GM18868 (cell line): ENCODE data around the gene SLC37A2.
"Not testable (repeated sequence)": the region's sequence is repeated elsewhere in the genome, so short reads cannot be mapped to it uniquely, and the experiment has no call there.

Experiments used
- ATAC-seq: cut with Tn5 transposase; IDR thresholded peaks from one replicate; pipeline ENCODE4 v1.9.1; 2021; ENCODE audit warnings: mild to moderate bottlenecking, moderate library complexity; ENCODE audit not compliant: unreplicated experiment

The SLC37A2 gene

DNA sequence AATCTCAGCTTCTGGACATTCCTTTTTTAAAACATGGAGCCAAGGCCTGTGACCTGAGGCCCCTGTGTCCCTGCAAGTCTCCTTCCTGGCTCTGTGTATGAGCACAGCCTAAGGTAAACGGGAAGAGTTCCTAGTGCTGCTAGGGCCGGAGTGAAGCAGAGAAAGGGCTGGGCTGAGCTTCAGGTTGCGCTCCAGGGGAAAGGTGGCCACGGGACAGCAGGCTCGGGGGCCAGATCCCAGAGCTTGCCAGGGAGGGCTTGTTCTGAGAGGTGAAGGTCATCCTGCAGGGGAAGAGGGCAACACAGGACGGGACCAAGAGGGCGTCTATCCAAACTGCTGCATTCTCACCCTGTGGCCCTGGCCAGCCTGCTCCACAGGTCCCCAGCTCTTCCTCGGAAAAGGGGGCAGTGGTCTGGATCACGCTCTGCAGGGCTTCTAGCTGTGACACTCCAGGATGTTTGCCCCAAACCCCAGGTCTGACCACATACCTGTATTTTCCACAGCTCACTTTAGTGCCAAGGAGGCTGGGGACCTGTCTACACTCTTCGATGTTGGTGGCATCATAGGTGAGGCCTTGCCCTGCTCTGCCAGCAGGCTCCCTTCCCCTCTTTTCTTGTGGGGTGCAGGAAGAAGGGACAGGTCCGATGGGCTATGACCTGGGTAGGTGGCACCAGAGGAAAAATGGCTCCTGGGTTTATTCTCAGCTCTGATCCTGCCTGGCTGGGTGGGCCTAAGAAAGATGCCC lies 20.4 kb downstream of the SLC37A2 start:
- ATAC-seq: no peak

DNA sequence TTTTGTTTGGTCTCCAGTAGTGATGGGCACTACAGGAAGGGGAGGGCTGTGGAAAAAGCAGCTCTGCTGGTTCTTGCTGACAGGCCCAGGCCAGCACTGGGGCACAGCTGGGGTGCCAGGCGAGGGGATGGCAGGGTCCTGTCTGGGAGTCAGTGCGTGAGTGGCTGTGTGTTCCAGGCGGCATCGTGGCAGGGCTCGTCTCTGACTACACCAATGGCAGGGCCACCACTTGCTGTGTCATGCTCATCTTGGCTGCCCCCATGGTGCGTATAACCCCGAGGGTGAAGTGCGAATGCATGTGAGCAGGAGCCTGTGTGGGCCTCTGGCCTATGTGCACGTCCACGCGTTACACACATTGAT lies 20.9 kb downstream of the SLC37A2 start:
- ATAC-seq: no peak

DNA sequence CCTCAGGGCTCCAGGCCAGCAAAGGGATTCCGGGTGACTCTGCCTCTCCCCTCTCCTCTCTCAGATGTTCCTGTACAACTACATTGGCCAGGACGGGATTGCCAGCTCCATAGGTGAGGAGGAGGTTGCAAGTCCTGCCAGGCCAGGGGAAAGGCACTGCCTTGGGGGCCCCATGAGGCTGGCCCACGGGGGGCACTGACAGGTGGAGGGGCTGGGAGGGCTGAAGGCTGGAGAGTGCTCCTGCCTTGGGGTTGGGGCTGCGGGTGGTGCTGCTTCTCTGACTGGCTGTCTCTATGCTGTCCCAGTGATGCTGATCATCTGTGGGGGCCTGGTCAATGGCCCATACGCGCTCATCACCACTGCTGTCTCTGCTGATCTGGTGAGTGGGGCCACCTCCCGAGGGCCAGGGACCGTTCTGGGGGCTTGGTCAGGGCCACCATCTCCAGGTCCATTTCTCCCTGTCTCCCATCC lies 21.7 kb downstream of the SLC37A2 start:
- no peak for ATAC-seq

- no peak for ATAC-seq
These were observed 22.4 kb downstream of the SLC37A2 start for GRCh38 chr11:125085301-125086081.

DNA sequence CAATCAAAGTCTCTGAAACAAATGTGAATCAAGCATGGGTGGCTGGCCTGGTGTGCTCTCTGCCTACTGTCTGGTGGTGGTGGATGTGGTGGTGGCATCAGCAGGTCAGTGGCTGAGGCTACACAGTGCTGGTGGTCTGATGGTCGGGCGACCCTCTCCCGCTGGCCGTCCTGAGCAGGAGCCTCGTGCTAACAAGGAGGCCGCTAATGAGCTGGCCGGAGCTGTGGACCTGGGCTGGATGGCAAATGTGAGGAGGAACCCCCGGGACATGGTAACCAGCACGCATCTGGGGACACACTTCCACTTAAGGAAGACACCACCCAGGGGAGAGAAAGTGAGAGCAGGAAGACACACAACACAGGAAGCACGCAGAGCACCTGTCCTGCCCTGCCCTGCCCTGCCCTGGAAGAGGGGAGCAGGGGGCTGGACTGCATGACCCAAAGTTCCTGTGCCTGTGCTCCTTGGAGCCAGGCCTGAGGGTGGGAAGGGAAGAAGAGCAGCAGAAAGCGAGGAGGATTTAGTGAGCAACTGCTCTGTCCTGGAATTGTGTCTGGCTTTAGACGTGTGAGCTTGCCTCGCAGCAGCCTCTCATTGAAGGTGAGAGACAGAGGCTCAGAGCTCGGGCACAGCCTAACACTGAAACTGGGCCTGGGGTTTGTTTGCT lies 23.7 kb downstream of the SLC37A2 start:
- ATAC-seq: no peak

- ATAC-seq: no peak
These were observed 25.0 kb downstream of the SLC37A2 start for GRCh38 chr11:125088123-125088522.

- ATAC-seq: no peak
These were observed 25.7 kb downstream of the SLC37A2 start for GRCh38 chr11:125088576-125089455.

- not testable (repeated sequence) for ATAC-seq
These were observed 26.4 kb downstream of the SLC37A2 start for GRCh38 chr11:125089481-125089880.

DNA sequence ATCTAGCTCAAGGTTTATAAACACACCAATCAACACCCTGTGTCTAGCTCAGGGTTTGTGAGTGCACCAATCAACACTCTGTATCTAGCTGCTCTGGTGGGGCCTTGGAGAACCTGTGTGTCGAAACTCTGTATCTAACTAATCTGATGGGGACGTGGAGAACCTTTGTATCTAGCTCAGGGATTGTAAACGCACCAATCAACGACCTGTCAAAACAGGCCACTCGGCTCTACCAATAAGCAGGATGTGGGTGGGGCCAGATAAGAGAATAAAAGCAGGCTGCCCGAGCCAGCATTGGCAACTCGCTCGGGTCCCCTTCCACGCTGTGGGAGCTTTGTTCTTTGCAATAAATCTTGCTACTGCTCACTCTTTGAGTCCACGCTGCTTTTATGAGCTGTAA lies 27.0 kb downstream of the SLC37A2 start:
- ATAC-seq: not testable (repeated sequence)

DNA sequence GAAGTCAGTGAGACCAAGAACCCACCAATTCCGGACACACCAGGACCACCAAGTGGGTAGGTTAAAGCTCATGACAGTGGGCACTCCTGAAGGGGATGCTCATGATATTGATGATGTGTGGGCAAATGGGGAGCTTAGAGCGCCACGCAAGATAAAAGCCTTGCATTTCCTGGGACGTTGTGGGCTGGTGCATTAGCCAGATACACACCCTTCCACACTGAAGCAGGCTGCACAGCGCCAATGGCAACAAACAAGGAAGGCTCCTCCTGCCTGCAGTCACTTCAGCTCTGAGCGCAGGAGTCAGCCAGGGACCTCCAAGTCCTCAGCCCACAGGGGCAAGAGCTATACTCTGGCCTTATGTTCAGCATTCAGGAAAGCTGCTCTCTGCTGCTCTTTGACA lies 27.7 kb downstream of the SLC37A2 start:
- no peak for ATAC-seq

DNA sequence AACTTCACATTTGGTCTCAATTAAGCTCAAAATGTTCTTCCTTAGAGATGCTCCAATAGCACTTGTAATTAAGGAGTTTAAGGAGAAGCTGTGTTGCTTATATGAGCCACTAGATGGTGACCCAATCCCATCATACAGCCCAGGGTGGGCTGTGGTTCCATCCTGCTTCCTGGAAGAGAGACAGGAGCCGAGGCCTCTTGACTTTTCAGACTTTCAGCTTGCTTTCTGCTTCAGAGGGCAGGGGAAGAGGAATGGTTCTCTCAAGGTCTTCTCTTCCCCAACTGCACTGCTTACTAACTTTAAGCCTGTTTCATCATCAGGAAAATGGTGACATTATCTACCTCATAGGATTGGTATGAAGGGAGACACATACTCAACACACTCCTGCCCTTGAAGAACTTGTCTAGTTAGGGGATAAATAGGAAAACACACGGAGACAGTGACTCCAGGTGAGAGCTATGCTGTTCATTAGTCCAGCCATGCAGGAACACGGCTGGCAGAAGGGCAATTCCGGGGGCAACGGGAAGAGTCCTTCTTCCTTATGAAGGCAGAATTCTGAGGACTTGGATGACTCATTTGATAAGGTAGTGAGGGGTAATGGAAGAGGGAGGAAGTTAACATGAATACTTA lies 28.3 kb downstream of the SLC37A2 start:
- ATAC-seq: peak; percentile 64

DNA sequence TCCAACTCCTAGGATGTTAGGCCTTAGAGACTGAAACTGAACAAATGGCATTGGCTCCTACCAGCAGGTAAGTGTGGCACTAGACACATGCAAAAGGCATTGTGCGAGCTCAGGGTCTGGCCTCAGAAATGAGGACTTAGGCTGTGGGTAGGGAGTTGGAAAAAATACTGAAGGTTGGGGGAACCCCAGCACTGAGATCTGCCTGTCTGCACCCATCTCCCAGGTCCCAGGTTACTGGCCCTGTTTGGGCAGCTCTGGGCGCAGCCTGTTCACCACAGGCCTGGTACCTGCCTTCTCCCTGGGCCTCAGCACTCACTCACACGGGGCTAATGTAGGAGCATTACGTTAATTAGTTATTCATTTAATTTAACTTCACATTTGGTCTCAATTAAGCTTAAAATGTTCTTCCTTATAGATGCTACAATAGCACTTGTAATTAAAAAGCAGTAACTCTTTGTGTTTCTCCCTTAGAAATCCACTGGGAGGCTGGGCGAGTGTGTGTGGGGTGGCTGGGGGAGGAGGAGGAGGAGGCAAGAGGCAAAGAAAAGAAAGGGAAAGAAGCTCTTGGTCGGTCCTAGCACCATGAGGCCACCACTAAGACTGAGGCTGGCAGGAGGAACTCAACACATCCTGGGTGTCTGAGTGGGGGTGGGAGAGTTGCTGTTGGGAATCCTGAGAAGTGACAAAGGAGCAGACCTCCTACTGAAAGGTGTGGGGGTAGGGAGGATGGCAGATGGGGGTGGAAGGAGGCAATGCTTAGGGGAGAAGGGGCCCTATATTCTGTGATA lies 29.0 kb downstream of the SLC37A2 start:
- ATAC-seq: no peak

- no peak for ATAC-seq
These were observed 29.6 kb downstream of the SLC37A2 start for GRCh38 chr11:125092669-125093068.

DNA sequence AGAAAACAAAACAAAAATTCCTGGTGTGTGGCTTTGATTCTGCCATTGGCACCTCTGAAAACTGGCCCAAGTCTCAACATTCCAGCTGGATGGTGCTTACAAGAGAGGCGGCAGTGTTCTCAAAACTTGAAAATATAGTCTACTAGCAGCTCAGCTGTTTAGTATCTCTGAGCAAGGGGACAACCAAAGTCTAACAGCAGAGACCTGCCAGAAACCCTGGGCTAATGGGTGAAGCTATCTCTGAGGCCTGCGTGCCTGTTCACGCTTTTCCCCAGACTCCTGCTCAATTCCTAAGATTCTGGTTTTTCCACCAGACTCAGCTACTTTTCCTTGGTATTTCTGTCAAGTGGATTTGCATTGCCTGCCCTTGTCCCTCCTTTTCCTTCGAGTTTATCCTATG lies 30.4 kb downstream of the SLC37A2 start:
- ATAC-seq: no peak

GRCh38 chr11:125094731-125095130 lies 31.6 kb downstream of the SLC37A2 start:
- no peak for ATAC-seq

DNA sequence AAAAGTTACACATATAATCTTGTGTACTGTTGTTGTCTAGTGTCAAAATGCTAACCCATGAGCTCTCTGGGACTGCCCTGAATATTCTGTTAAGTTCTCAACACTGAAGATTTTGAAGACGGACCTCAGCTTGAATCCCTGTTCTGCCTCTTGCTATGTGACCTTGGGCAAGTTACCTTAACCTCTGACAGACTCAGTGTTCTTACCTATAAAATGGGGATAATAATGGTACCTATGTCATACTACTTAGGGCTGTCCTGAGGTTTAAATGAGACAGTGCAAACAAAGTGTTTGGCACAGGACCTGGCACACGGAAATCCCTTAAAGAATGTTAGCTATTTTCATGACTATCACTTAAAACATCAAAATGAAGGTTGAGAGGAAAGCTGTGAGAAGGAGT lies 37.0 kb downstream of the SLC37A2 start:
- ATAC-seq: no peak

GRCh38 chr11:125101596-125101995 lies 38.5 kb downstream of the SLC37A2 start:
- ATAC-seq: no peak

GRCh38 chr11:125102025-125102424 lies 38.9 kb downstream of the SLC37A2 start:
- ATAC-seq: no peak

DNA sequence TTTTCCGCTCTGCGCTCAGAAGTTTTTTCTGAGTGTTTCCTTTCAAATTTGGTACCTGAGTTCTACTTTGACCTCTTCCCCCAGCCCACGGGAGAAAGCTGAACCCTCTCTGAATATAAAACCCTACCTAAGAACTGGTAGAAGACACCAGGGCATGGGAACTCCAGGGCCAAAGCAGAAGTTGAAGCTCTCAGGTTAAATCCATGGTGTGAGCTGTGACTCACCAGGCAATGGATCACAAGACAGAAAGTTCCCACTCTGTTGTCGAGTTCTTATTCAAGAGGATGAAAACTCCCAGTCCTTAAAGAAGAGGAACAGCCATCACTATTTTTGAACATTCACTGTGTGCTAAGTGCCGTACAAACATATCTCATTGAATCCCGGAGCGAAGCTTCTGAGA lies 39.4 kb downstream of the SLC37A2 start:
- no peak for ATAC-seq

- no peak for ATAC-seq
These were observed 42.8 kb downstream of the SLC37A2 start for GRCh38 chr11:125105926-125106325.
